NCI-H82 treated with DMSO at 0.1 percent for 48 hours (cell line): Measurements from ENCODE around the gene IER5L.
"Not testable (repeated sequence)": the region's sequence is repeated elsewhere in the genome, so short reads cannot be mapped to it uniquely, and the experiment has no call there.

ENCODE experiments used
- DNase-seq: peaks from one replicate; lab custom pipeline; 2025; ENCODE audit not compliant: unreplicated experiment; lab: John Stamatoyannopoulos, UW

The IER5L gene

DNA sequence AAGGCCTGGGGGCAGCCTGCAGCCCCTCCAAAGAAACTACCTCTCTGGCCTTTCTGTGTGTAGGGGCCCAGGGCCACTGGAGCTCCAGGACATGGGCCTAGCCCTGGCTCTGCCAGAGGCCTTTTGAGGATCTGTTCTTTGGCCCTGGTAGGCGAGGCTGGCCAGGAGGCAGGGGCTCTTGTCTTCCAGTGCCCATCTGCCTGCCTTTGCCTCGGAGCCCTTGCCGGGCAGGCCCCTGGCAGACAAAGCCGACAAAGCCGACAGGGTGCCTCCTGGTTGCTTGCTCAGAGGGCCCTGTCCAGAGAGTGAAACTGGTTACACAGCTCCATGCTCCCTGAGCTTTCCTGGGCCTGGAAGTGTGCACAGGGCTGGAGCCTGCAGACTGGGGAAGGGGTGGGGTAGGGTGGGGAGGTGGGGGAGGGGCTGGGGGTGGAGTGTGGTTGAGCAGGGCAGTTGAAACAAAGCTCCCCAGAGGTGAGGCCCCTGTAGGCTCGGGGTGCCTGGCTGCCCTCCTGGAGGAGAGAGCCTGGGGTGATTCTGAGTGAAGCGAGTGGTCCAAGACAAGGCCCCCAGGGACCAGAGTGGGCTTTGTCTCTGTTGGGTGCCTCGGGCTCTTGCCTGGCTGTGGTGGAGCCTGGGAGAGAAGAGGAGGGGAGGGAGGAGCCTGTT lies 37.5 kb downstream of the IER5L start:
- no peak for DNase-seq

DNA sequence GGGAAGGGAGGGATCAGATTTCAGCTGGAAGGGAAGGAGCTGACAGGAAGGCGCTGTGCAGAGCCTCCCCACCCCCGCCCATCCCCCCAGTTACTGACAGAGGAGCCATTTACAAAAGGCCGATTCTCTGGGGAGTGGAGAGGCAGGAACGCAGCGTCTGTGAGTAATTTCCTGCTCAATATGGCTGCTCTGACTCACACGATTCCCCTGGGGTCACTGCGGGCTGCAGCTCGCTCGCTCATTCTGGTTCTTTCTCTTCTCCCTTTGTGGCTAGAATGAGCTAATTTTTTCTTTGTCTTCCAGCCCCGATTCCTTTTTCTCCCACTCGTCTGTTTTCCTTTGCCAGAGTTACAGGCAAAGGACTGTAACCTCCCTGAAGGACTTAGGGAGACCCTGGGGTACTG lies 38.1 kb downstream of the IER5L start:
- DNase-seq: peak; percentile 68

DNA sequence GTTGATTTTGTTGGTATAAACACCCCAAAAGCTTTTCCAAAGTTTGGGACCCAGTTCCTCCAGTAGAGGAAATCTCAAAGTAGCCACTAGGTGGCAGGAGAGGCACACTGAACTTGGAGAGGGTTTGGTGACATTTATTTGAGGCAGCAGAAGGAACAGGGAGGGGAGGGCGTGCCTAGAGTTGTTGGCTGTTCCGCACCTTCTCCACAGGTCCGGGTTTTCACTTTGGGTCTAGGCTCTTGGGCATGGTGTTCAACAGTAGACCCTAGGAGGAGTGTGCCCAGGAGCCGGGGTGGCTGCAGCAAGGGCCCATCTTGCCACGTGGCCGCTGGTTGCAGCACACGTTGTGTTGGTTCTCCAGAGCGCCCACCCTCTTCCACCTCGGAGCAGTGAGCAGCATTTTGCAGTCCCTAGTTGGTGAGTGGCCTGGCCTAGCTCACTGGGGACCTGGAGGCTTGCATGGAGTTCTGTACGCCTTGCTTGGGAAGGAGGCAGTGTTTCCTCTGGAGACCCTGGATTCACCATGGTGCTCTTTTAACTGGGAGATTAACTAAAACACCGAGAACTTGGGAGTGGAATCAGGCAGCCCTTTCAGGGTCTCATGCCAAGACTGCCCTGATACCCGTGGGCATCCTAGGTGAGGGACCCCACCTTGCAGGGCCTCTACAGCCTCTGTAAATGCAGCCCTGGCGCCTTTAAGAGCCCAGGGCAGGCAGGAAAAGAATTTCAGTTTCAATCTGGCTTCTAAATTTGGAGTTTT lies 38.6 kb downstream of the IER5L start:
- DNase-seq: peak; percentile 73

DNA sequence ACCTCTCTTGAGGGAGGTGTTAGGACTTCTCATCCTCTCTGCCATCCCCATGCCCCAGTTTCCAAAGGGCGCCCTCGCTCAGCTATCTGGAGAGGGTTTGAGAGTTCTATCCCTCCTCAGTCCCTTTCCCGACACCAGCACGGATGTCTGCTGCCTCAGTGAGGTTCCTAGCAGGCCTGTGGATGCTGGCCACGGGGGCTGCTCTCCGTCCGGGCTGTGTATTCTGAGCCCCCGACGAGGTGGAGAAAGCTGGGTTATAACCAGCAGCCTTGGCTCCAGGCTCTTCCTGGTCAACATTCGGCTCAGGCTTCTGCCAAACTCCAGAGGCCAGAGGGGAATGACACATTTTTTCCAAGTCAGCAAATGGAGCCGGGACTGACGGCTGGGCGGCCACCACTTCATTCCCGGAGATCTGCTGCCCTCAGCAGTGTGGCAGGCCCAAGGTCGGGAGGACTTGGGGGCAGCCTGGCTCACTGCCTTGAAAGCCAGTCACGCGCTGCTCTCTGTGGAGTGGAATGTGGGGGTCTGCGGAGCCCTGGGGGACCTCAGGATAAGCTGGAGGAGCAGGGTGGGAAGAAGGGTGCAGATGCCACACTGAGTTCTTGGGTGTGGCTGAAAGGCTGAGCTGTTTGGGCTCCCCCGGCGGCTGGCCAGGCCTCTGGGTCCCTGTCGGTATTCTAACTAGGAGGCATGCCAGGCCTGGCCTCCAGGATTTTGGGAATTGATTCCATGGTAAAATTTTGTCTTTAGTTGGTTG lies 39.4 kb downstream of the IER5L start:
- DNase-seq: no peak

DNA sequence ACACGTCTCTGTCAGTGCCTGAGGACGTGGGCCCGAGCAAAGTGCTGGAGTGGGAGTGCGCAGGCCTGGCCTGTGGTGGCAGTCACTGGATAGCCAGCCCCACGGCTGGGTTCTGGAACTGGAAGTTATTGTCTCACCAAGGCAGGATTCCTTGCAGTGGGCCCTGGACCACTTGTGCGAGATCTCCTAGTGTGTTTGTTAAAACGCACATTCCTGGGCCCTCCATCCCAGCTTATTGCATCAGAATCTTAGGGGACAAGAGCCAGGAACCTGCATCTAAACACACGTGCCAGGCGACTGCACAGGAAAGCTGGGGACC lies 40.0 kb downstream of the IER5L start:
- DNase-seq: no peak

DNA sequence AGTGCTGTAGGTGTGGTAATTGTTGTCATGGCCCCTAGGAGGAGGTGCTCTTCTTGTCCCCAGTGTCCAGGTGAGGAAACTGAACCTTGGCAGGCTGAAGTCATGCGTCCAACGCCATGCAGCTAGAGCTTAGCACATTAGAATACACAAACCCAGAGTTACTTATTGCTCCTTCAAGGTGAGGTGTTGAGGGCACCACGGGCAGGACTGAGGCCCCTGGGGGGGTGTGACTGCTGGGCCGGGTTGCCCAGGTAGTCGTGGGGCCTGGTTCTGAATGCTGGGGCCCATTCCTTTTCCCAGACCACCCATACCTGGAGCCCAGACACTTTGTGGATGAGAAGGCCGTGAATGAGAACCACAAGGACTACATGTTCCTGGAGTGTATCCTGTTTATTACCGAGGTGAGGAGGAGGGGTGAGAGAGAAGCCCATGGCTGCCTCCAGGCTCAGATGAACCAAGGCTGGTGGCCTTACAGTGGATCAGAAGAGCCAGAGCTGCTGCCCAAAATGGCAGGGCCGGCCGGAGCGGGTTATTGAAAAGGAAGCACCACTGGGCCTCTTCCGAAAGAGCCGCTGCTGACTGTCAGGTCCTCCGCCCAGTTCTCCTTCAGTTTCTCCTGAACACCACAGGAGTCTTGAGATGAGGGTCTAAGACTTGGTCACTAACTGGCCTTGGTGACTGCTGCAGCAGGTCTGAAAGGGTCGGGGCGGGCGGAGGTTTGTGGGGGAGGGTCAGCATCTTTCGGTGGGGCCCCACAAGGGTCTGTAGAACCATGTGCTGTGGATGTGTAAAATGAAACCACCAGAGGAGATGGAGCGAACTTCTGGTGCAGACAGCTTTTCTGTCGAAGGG lies 40.5 kb downstream of the IER5L start:
- no peak for DNase-seq

DNA sequence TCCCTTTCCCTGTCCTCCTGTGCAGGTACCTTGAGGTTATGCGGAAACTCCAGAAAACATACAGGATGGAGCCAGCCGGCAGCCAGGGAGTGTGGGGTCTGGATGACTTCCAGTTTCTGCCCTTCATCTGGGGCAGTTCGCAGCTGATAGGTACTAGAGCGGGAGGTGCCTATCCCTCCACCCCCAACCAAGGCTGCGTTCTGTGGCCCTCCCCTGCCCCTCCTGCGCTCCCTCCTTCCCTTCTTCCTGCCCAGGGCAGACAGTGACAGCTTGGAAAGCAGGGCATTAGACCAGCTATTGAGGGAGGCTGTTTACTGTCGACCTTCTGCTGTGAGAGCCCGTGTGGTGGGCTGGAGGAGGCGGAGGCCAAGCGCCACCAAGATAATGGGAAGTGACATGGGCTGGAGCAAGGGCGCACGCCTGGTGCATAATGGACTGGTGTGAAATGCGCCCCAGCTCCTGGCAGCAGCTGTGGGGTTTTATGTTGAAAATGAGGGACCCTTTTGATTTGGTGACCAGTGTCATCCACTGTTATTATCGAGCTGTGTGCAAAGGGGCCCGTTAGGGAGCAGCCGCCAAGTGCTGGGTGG lies 41.5 kb downstream of the IER5L start:
- DNase-seq: no peak

DNA sequence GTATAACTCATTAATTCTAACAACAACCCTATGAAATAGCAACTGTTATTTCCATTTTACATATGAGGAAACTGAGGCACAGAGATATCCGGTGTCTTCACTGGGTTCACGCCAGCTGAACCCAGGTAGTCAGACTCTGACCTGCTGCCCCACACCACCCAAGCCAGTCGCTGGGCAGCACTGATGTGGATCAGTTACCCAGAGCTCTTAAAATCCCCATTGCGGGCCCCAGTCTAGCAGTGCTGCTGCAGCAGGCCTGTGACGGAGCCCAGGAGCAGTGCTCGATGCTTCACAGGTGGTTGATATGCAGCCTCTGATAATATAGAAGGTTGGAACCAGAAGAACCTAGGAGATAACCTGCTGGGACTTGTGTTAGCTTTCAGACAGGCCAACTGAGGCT lies 42.6 kb downstream of the IER5L start:
- no peak for DNase-seq

DNA sequence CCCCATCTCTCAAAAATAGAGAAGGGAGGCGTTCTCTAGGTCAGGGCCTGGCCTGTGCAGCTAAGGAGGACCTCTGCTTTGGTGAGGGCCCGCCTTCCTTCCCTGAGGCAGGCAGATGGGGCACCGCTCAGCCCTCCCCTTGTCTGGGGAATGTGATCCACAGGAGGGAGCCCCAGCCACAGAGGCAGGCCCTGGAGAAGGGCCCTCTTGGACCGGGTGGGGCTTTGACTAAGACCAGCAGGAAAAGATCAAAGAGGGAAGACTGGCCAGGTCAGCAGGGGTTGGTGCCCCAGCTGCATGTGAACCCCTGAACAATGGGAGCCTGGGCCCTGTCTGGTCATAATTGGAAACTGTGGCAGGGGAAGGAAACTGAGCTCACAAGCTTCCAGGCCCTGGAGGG lies 45.0 kb downstream of the IER5L start:
- DNase-seq: no peak

DNA sequence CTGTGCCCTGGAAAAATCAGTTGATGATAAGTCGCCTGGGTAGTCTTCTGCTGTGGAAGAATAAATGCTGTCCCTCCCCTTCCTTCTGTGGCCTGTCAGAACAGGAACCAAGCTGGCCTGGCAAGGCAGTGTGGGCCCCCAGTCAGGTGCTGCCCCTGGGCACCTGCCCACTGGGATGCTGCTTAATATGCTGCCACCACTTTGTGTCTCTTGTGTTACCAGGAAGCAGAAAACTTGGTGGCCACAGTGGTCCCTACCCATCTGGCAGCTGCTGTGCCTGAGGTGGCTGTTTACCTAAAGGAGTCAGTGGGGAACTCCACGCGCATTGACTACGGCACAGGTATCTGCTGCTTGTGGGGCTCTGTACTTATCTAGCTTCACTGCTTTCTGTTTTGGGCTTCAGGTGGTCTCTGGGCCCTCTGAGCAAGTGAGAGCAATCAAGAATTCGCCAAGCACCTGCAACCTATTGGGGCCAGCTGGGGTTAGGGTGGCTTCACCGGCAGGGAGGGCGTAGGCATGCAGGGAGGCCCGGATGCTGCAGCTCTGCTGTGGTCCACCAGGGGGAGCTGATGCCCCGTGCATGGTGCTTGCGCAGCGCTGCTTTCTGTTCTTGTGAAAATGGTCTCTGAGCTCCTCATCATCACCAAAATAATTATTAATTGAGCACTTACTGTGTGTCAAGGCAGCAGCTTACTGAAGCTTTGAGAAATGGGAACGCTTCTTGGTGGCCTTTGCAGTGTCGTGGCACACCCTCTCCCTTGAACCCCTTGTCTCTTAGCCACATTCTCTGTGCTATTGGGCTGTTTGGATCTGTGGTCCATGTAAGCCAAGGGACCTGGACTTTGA lies 46.5 kb downstream of the IER5L start:
- DNase-seq: no peak

DNA sequence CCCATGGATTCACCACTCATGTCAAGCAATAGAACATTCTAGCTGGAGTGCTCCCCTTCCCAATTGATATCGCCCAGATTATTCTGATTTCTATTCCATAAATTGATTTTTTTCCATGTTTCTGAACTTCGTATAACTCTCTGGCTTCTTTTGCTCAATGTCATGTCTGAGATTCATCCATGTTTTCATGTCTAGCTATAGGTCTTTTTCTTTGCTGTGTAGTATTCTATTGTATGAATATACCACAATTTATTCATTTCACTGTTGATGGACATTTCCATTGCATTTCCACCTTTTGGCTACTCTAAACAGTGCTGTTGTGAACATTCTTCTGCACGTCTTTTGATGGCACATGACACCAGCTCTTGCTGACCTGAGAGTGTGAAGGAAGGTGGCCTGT lies 47.3 kb downstream of the IER5L start:
- no peak for DNase-seq

DNA sequence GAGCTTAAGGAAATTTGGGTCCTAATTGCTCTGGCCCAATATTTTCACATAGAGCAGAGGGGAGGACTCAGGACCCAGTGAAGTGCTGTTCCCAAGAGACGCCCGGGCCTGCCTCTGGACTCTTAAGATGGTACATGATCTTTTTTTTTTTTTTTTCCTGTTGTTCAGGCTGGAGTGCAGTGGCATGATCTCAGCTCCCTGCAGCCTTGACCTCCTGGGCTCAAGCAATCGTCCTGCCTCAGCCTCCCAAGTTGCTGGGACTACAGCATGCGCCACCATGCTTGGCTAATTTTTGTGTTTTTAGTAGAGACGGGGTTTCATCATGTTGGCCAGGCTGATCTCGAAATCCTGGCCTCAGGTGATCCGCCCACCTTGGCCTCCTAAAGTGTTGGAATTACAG lies 47.8 kb downstream of the IER5L start:
- DNase-seq: not testable (repeated sequence)

DNA sequence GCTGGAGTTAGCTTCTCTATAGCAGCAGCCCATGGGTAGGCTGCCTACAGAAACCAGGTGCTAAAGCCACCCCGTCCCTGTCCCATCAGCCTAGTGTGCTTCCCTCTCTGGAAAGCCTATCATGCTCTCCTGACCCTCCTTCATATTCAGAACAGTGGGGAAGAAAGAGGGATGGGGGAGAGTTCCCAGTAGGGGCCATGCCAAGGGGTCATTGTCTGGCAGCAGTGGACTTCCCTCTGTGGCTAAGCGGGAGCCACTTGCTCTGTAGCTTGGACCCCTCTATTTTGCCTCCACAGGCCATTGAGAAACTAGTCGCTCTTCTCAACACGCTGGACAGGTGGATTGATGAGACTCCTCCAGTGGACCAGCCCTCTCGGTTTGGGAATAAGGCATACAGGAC lies 49.4 kb downstream of the IER5L start:
- no peak for DNase-seq

DNA sequence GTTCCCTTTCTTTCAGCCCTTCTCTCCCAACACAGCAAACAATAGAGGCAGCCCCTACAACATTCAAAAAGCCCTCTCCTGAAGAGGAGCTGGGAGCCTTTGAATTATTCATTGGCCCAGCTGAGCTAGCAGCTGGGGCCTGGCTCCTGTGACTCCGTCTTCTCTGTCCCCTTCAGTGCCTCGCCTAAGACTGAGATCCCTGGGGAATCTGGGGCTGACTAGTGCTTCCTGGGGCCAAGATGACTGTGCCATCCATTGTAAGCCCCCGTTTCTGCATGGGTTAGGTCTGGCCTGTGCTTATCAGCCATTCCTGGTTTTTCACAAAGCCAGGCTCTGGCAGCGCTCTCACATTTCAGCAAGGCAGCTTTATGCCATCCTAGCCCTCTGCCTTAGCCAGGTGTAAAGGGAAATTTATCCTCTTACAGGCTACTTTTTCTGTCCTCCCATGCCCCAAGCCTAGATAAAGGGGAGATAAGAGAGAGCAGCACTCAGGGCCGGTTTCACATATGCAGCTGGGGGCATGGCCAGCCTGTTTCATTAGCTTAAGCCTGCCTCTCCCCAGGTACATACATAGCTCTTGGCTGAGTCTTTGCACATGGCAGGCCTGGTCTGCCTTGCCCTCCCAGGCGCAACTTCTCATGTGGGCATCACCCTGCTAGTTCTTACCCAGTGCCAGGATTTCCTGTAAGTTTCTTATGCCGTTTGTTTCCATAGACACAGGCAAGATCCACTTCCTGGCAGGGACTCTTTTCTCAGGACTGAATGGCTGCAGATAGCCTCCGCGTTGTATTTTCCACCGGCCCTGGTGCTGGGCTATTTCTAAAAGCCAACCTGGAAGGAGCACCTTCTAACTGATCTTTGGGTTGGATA lies 51.1 kb downstream of the IER5L start:
- DNase-seq: no peak
